ENCODE data around the gene GNRH2. TPM values are rescaled to one million over a fixed set of nuclear protein-coding genes. Genes with fewer than 3 reads are reported as not detected.
A peak's percentile ranks its signal among the peaks of the same experiment; 100 is the strongest.

Gene GNRH2
- total and polyA plus RNA-seq, 2 of the 8 experiments (the other 6 are each of a cell fraction or from before 2014, with no cell fraction given): 0.09 to 0.82 TPM

DNA sequence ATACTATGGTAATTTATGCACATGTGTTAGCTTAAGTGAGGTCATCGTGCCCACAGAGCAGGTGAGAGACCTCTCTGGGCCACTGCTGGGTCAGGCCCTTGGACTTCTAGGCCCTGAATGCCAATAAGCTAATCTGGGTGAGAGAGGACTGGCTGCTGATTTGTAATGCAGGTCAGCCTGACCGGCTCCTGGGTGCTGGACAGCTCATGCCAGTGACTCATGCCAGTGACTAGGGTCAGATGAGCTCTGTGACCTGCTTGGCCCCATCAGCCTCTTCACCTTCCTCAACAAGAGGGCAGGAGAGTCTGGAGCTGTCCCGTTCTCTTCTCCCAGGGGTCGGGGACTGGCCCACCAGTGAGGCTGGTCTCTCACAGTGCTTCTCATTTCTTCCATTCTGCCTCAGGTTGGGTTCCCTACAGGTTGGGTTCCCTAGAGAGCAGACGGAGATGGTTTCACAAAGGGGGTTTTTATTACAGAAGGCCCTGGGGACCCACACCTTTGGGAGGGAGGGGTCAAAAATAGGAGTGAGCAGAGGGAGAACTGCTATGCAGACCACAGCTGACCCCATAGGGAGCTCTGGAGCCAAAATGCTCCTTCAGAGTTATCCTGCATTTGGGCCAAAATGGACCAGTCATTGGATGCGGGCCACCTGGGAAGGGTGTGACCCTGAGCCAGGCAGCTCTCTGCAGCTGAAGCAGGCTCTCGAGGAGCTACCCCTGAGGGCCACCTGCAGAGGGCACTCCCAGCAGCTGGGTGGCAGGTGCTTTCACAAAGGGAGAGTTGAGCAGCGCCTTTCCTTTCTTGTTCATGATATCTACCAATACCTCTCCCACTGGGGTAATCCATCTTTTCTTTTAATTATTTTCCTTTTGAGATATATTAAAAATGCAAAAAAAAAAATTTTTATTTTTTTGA lies 25.8 kb downstream of the GNRH2 start:
- Histone ChIP-seq H3K27ac (ENCODE audit: low read depth, low read length) (no peak overlapping the region), H3K79me2 (ENCODE audit: control insufficient read depth in 1 of 2, insufficient read depth in 2 of 2, low read length in 2 of 2) (no peaks in the 10 kb centered on the region), H3K14ac (ENCODE audit: insufficient read length) (no peak overlapping the region), H3K56ac (replicated peaks; ENCODE audit: insufficient read length, low read depth, low read length) (no peak overlapping the region), H3K4me2 (ENCODE audit: insufficient read depth in 1 of 2, low read depth in 2 of 2, low read length in 2 of 2) (no peak overlapping the region), H2BK120ac (replicated peaks; ENCODE audit: low read depth, low read length) (no peak overlapping the region), H2AFZ (ENCODE audit: low read length) (no peak overlapping the region), H2BK12ac (ENCODE audit: low read depth, low read length) (no peak overlapping the region), H3K23ac (ENCODE audit: insufficient read length) (no peak overlapping the region), H4K91ac (replicated peaks; ENCODE audit: insufficient read length, low read length) (no peak overlapping the region), H3K4ac (replicated peaks; ENCODE audit: insufficient read length, low read depth, low read length) (no peak overlapping the region), H2AK5ac (ENCODE audit: low read depth, low read length) (no peak overlapping the region), H4K5ac (ENCODE audit: insufficient read length, low read depth, low read length) (no peak overlapping the region), H2BK20ac (ENCODE audit: low read length) (no peak overlapping the region), H3K27me3 (replicated peaks in 1 of 4; ENCODE audit: control insufficient read depth in 3 of 4, extremely low read depth in 1 of 4, insufficient read depth in 3 of 4, low read length in 3 of 4) (peaks cover 11 to 30% (median 26%) of the 10 kb centered on the region in 4 experiments), H3K9ac (replicated peaks in 1 of 4; ENCODE audit: extremely low read depth in 1 of 4, low read depth in 3 of 4, low read length in 3 of 4) (no peak overlapping the region), H3K79me1 (ENCODE audit: low read depth, low read length) (no peaks in the 10 kb centered on the region), H2BK15ac (ENCODE audit: low read length) (no peak overlapping the region), H3K9me3 (ENCODE audit: insufficient read depth in 2 of 2, low read depth in 1 of 2, low read length in 1 of 2) (peaks cover under 1 to 2% of the 10 kb centered on the region in 2 experiments; a peak in 2 of 4 replicates), H3K36me3 (ENCODE audit: control insufficient read depth in 2 of 4, insufficient read depth in 4 of 4, low read length in 3 of 4) (no peaks in the 10 kb centered on the region), H4K20me1 (replicated peaks in 1 of 2; ENCODE audit: control insufficient read depth in 1 of 2, insufficient read depth in 2 of 2, low read length in 2 of 2) (no peaks in the 10 kb centered on the region), H3K23me2 (ENCODE audit: low read depth, low read length) (peaks cover 3% of the 10 kb centered on the region; the same call in 1 of the 2 replicates), H3K4me3 (ENCODE audit: extremely low read depth in 1 of 4, insufficient read depth in 2 of 4, low read depth in 3 of 4, low read length in 4 of 4) (no peak overlapping the region), H3K18ac (ENCODE audit: extremely low read depth, low read length) (no peak overlapping the region), H2BK5ac (ENCODE audit: low read depth, low read length) (no peak overlapping the region), H4K8ac (ENCODE audit: extremely low read depth, insufficient read depth, low read length) (no peak overlapping the region), H3K4me1 (replicated peaks in 1 of 4; ENCODE audit: control insufficient read depth in 3 of 4, insufficient read depth in 4 of 4, low read length in 3 of 4) (peaks cover 0 to 8% (median 3%) of the 10 kb centered on the region in 4 experiments; a peak in 5 of 7 replicates)
- DNase-seq (ENCODE audit: low read depth in 1 of 2, low spot score in 2 of 2) (no peak), FAIRE-seq (no peak)
- ChIA-PET CTCF (ENCODE audit: partially characterized antibody) (interaction anchor here (0.6 to 4.6 kb wide), 18 partner anchors 9 to 183 kb away, joined by 3 to 23 read pairs (median 4); no protein-coding TSS in a partner anchor), POLR2A (ENCODE audit: partially characterized antibody) (interaction anchor here (0.5 to 0.9 kb wide), 4 partner anchors 17 to 269 kb away, joined by 3 to 4 read pairs (median 3); no protein-coding TSS in a partner anchor)
- WGBS, 2 experiments (ENCODE audit: extremely low coverage in 1 of 2, insufficient coverage in 1 of 2, insufficient read length in 1 of 2, insufficient replicate concordance in 2 of 2, low coverage in 1 of 2, low lambda C conversion rate in 2 of 2, missing lambda C conversion rate in 1 of 2): 86% methylated on average over 8 of the region's 8 CpGs; no CpG with 5 or more reads in 1 of the 2 experiments
- TF ChIP-seq NANOG (IDR thresholded peaks at IDR 0.05; ENCODE audit: insufficient read depth, low read depth, low read length, poor library complexity, severe bottlenecking): no peak
- no peak for TF ChIP-seq BACH1 (IDR thresholded peaks at IDR 0.05; ENCODE audit: low read length)
- TF ChIP-seq SIN3A (conservative IDR thresholded peaks at IDR 0.05 in 1 of 2, IDR thresholded peaks at IDR 0.05 in 1 of 2; ENCODE audit: low read depth in 1 of 2, low read length in 2 of 2): no peak
- peak in 1 of 2 experiments; percentile 25; a peak in 2 of 4 replicates for TF ChIP-seq RAD21 (IDR thresholded peaks at IDR 0.05 in 1 of 2, conservative IDR thresholded peaks at IDR 0.05 in 1 of 2; ENCODE audit: low read depth in 2 of 2, low read length in 2 of 2)
- no peak for TF ChIP-seq MAFK (IDR thresholded peaks at IDR 0.05; ENCODE audit: low read depth, low read length)
- TF ChIP-seq MAX (IDR thresholded peaks at IDR 0.05): peak; percentile 46; the same call in 1 of the 2 replicates
- peak; percentile 42 to 48 (median 46) for TF ChIP-seq CTCF (IDR thresholded peaks at IDR 0.05; ENCODE audit: control extremely low read depth in 1 of 3, insufficient read depth in 1 of 3, low read depth in 1 of 3, low read length in 3 of 3)

Data from H1 (cell line).